PC-9 (cell line): ENCODE results near the gene POMZP3. TPM values are rescaled to one million over a fixed set of nuclear protein-coding genes. Genes with fewer than 3 reads are reported as not detected.
"Not testable (repeated sequence)": the region's sequence is repeated elsewhere in the genome, so short reads cannot be mapped to it uniquely, and the experiment has no call there.

Experiments used
- Bru-seq: library from RNA; stranded (reverse); fragments of 400-500 nt; gene quantifications from one replicate; lab custom pipeline; 2021; lab: Mats Ljungman, UMichigan
- BruChase-seq, 2 experiments: library from RNA; stranded (reverse); fragments of 400-500 nt; gene quantifications; one replicate each; lab custom pipeline; 2021; lab: Mats Ljungman, UMichigan
- BruUV-seq: library from RNA; stranded (reverse); fragments of 400-500 nt; replicated peaks from 2 replicates; lab custom pipeline; 2021; lab: Mats Ljungman, UMichigan
- CTCF ChIA-PET: fragments of 300-600 bp; sonication (Branson Sonifier 250); formaldehyde crosslinking; loops from one replicate; lab custom pipeline; 2022; ENCODE audit warnings: antibody characterized with exemption; lab: Charles Lee
- POLR2A ChIA-PET: fragments of 300-600 bp; sonication (Branson Sonifier 250); formaldehyde crosslinking; loops from one replicate; lab custom pipeline; 2022; ENCODE audit warnings: antibody characterized with exemption; ENCODE audit not compliant: unreplicated experiment; lab: Charles Lee
- DNase-seq, 2 experiments: peaks; one replicate each; pipeline versions ENCODE4 v3.0.0 to v3.0.0-alpha.2; 2015 to 2022; ENCODE audit warnings: mixed read lengths in 1 of 2
- H2AFZ ChIP-seq: fragments of 200-600 bp; sonication (generic); 2 replicates; pipeline ENCODE4 v1.8.1; 2017; ENCODE audit warnings: antibody characterized with exemption
- H3F3A ChIP-seq: fragments of 200-600 bp; sonication (generic); 2 replicates; pipeline ENCODE4 v1.8.1; 2017; ENCODE audit warnings: antibody characterized with exemption, mild to moderate bottlenecking, low read depth; ENCODE audit not compliant: insufficient read depth
- H3K27ac ChIP-seq: fragments of 200-600 bp; sonication (generic); 2 replicates; pipeline ENCODE4 v1.6.1; 2016; ENCODE audit warnings: mixed run types
- H3K27me3 ChIP-seq: fragments of 200-600 bp; sonication (generic); 2 replicates; pipeline ENCODE4 v1.6.1; 2016; ENCODE audit warnings: low read depth, mixed run types; ENCODE audit not compliant: insufficient read depth
- H3K36me3 ChIP-seq: fragments of 200-600 bp; sonication (generic); 2 replicates; pipeline ENCODE4 v1.6.1; 2016; ENCODE audit warnings: low read depth, mixed run types
- H3K4me1 ChIP-seq: fragments of 200-600 bp; sonication (generic); replicated peaks from 2 replicates; pipeline ENCODE4 v1.6.1; 2016; ENCODE audit warnings: mixed run types; ENCODE audit not compliant: insufficient read depth
- H3K4me2 ChIP-seq: fragments of 200-600 bp; sonication (generic); 2 replicates; pipeline ENCODE4 v1.6.1; 2017; ENCODE audit warnings: mixed run types
- H3K4me3 ChIP-seq: fragments of 200-600 bp; sonication (generic); 2 replicates; pipeline ENCODE4 v1.6.1; 2016; ENCODE audit warnings: mixed run types
- H3K79me2 ChIP-seq: fragments of 200-600 bp; sonication (generic); 2 replicates; pipeline ENCODE4 v1.6.1; 2017; ENCODE audit warnings: low read depth, mixed run types
- H3K9me2 ChIP-seq: fragments of 200-600 bp; sonication (generic); 2 replicates; pipeline ENCODE4 v1.8.1; 2017; ENCODE audit warnings: mild to moderate bottlenecking; ENCODE audit not compliant: insufficient read depth
- H3K9me3 ChIP-seq: fragments of 200-600 bp; sonication (generic); 2 replicates; pipeline ENCODE4 v1.8.1; 2016; ENCODE audit warnings: low read depth; ENCODE audit not compliant: insufficient read depth
- H4K20me1 ChIP-seq: fragments of 200-600 bp; sonication (generic); 2 replicates; pipeline ENCODE4 v1.8.1; 2017; ENCODE audit not compliant: insufficient read depth
- intact Hi-C: fragments of 100-400 bp; cut with micrococcal nuclease; formaldehyde crosslinking; loops from one replicate; pipeline ENCODE4 v1.10.0; 2022; ENCODE audit not compliant: unreplicated experiment
- long read RNA-seq: library from polyadenylated mRNA; stranded (forward); transcript quantifications from one replicate; pipeline ENCODE4 v2.0.0, GENCODE V29; 2022
- total RNA-seq: library from RNA; stranded (reverse); gene quantifications from 2 replicates; pipeline ENCODE4 v1.2.3, GENCODE V29; 2021

The POMZP3 gene
- total RNA-seq (12.0 and 14.7 TPM in 2 replicates), Bru-seq, nascent RNA (percentile 71 among the genes with signal in this experiment), BruChase-seq, experiment 1, labeled RNA remaining after a 2-hour chase (percentile 56 among the genes with signal in this experiment), BruChase-seq, experiment 2, labeled RNA remaining after a 6-hour chase (percentile 69 among the genes with signal in this experiment)
- long read RNA-seq, partial matches to known transcripts, result 2 of 4 reads
- long read RNA-seq, other reads (novel, unspliced or antisense), result 1 of 4 reads

DNA sequence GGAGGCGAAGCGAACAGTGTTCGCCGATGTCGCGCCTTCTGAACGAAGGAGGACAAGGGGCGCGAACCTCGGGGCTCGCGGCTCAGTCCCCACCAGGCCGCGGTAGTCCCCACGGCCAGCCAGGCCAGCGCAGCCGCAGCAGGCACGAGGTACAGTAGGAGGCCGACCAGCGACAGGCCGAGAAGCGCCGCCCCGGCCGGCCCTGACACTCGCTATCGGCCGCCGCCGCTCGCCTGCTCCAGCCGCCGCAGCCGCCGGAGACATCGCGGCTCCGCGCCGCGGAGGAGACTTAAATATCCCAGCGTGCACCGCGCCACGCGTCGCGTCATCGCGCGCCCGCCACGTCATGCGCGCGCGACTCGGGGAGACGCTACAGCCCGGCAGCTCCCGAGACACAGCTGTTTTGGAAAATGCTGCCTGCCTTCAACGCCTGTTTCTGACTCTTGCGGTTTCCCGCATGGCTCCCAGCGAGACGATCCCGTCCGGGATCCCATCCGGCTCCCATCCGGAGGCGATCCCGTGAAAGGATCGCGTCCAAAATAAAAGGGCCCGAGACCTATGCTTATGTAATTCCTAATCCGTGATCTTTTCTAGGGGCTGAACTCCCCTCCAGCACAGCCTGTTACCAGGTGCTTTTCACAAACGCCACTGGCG, at the start of gene POMZP3:
POMZP3 (minus strand) TSS at position 291 of the 654 bp plus-strand sequence. CDS start 1,215 bp downstream, outside the sequence.
- H3K79me2 ChIP-seq, intact Hi-C loops, POLR2A ChIA-PET, H2AFZ ChIP-seq, H4K20me1 ChIP-seq, H3K9me3 ChIP-seq, H3K27me3 ChIP-seq, H3K4me1 ChIP-seq, CTCF ChIA-PET, H3K9me2 ChIP-seq, H3F3A ChIP-seq, H3K36me3 ChIP-seq: not testable (repeated sequence)
- Histone ChIP-seq H3K4me3 (peak within 1 kb of the TSS; percentile 80), H3K4me2 (peak within 1 kb of the TSS; percentile 84), H3K27ac (peak within 1 kb of the TSS; percentile 77)
- peak in 1 of 2 experiments; percentile 53 for DNase-seq
- BruUV-seq, result TSS peak; percentile 84

DNA sequence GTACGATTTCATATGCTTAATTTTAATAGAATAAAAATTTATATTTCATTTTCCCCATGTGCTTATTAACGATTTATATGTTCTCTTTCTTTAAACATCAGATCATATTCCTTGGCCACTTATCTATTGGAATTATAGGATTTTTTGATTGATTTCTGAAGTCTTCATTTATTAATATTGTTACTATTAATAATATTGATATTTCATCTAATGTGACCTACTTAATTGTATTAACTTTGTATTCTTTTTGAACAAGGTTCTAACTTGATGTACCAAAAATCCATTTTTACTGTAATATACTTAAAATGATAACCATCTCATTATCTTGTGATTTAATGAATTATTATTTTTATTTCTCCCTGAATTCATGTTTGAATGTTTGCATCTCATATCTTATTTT, 48.7 kb upstream of the POMZP3 start:
- H3K9me2 ChIP-seq, H3K4me1 ChIP-seq, H4K20me1 ChIP-seq, DNase-seq, H3K27me3 ChIP-seq, POLR2A ChIA-PET, H3K4me2 ChIP-seq, H3F3A ChIP-seq, BruUV-seq, H3K4me3 ChIP-seq, H2AFZ ChIP-seq, H3K9me3 ChIP-seq, H3K27ac ChIP-seq, CTCF ChIA-PET, intact Hi-C loops, H3K79me2 ChIP-seq, H3K36me3 ChIP-seq: not testable (repeated sequence)

DNA sequence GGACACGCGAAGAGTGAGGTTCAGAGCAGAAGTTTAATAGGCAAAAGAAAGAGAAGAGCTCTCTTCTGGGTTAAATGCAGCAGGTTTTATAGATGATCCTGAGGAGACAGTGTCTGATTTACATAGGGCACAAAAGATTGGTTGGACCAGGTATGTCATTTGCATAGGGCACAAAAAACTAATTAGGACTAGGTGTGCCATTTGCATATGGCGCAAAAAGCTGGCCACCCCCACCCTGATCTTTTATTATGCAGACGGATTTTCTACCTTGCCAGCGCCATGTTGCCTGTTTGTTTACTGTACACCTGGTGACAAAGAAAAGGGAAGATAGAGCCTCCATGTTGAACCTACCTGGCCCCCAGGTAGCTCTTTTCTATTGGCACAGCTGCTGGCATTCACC, 46.3 kb upstream of the POMZP3 start:
- H4K20me1 ChIP-seq, CTCF ChIA-PET, H3K79me2 ChIP-seq, H3K9me3 ChIP-seq, H3K27me3 ChIP-seq, H3K4me2 ChIP-seq, H3K4me3 ChIP-seq, POLR2A ChIA-PET, DNase-seq, H3K36me3 ChIP-seq, H3K27ac ChIP-seq, H2AFZ ChIP-seq, intact Hi-C loops, H3F3A ChIP-seq, H3K9me2 ChIP-seq, BruUV-seq, H3K4me1 ChIP-seq: not testable (repeated sequence)

- H3K79me2 ChIP-seq, H4K20me1 ChIP-seq, H3K4me2 ChIP-seq, intact Hi-C loops, CTCF ChIA-PET, H3K9me2 ChIP-seq, POLR2A ChIA-PET, H3K9me3 ChIP-seq, H3K27me3 ChIP-seq, H3K36me3 ChIP-seq, H3K4me1 ChIP-seq, H3F3A ChIP-seq, BruUV-seq, DNase-seq, H3K4me3 ChIP-seq, H2AFZ ChIP-seq, H3K27ac ChIP-seq: not testable (repeated sequence)
Observed at GRCh38 chr7:76659212-76659611, 32.1 kb upstream of the POMZP3 start.

- H3K9me2 ChIP-seq, H3K36me3 ChIP-seq, H3K9me3 ChIP-seq, H3F3A ChIP-seq, H3K4me3 ChIP-seq, H4K20me1 ChIP-seq, H3K27me3 ChIP-seq, H3K4me2 ChIP-seq, H3K4me1 ChIP-seq, H3K79me2 ChIP-seq, H2AFZ ChIP-seq, CTCF ChIA-PET, BruUV-seq, POLR2A ChIA-PET, DNase-seq, intact Hi-C loops, H3K27ac ChIP-seq: not testable (repeated sequence)
Observed at GRCh38 chr7:76656425-76656824, 29.3 kb upstream of the POMZP3 start.

- H3K9me3 ChIP-seq, H3K4me3 ChIP-seq, H3K36me3 ChIP-seq, POLR2A ChIA-PET, H3K9me2 ChIP-seq, H3K4me1 ChIP-seq, H3K79me2 ChIP-seq, DNase-seq, H3F3A ChIP-seq, H4K20me1 ChIP-seq, CTCF ChIA-PET, H2AFZ ChIP-seq, H3K27me3 ChIP-seq, intact Hi-C loops, BruUV-seq, H3K27ac ChIP-seq, H3K4me2 ChIP-seq: not testable (repeated sequence)
Observed at GRCh38 chr7:76642620-76643019, 15.5 kb upstream of the POMZP3 start.
